GM23248 (cell line): ENCODE measurements around the gene PSME1.

Source experiments
- EZH2 ChIP-seq: fragments of 200-600 bp; sonication (generic); IDR thresholded peaks from 2 replicates; pipeline ENCODE4 v1.6.1; 2018; ENCODE audit warnings: antibody characterized with exemption, mild to moderate bottlenecking; ENCODE audit not compliant: insufficient read depth, poor library complexity, severe bottlenecking
- EZH2phosphoT487 ChIP-seq: fragments of 200-600 bp; sonication (generic); IDR thresholded peaks from 2 replicates; pipeline ENCODE4 v1.6.1; 2018; ENCODE audit warnings: antibody characterized with exemption, moderate library complexity, mild to moderate bottlenecking, low read depth; ENCODE audit not compliant: insufficient read depth

DNA sequence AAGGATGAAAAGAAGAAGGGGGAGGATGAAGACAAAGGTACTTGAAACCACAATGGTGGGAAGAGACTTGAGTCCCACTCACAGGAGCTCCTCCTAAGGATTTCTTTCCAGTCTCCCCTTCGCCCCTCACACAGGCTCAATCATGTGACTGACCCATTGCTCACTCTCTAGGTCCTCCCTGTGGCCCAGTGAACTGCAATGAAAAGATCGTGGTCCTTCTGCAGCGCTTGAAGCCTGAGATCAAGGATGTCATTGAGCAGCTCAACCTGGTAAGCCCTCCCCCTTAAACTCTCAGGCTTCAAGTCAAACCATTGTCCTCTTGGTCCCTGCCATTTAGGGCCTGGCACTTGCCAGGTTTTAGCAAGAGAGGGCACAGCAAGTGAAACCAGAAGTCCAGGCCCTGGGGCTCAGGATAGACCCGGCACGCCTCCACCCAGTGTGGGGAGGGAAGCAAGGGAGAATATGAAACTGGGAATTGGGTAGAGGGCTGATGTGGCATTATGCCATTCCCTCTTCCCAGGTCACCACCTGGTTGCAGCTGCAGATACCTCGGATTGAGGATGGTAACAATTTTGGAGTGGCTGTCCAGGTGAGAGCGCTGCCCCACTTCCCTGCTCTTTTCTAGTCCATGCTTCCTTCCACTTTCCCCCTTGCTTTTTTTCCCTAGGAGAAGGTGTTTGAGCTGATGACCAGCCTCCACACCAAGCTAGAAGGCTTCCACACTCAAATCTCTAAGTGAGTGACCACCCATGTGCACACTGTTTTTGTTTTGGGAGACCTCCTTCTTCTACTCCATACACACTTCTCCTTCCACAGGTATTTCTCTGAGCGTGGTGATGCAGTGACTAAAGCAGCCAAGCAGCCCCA, 1.8 kb downstream of the PSME1 start:
- TF ChIP-seq EZH2: no peak
- TF ChIP-seq EZH2phosphoT487: no peak
